Subcutaneous adipose tissue (tissue), 4 donors: Measurements from ENCODE around the gene AADACL3. TPM values are rescaled to one million over a fixed set of nuclear protein-coding genes. Genes with fewer than 3 reads are reported as not detected.

Experiments used
- CTCF ChIP-seq: fragments of 450-650 bp; IDR thresholded peaks from one replicate; pipeline ENCODE4 v1.5.1; 2016; ENCODE audit warnings: low read depth, mild to moderate bottlenecking, control low read depth, antibody characterized with exemption, moderate library complexity
- total RNA-seq, 4 donors: library from RNA; depleted of rRNA; stranded (reverse); fragments of >200 nt; gene quantifications; one replicate each; pipeline ENCODE4 v1.1.0, GENCODE V29; 2016

AADACL3 gene, protein sequence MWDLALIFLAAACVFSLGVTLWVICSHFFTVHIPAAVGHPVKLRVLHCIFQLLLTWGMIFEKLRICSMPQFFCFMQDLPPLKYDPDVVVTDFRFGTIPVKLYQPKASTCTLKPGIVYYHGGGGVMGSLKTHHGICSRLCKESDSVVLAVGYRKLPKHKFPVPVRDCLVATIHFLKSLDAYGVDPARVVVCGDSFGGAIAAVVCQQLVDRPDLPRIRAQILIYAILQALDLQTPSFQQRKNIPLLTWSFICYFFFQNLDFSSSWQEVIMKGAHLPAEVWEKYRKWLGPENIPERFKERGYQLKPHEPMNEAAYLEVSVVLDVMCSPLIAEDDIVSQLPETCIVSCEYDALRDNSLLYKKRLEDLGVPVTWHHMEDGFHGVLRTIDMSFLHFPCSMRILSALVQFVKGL
- under 1 TPM in 2 of 4 donors, not detected in 2; 0.16 to 0.19 TPM for total RNA-seq

DNA sequence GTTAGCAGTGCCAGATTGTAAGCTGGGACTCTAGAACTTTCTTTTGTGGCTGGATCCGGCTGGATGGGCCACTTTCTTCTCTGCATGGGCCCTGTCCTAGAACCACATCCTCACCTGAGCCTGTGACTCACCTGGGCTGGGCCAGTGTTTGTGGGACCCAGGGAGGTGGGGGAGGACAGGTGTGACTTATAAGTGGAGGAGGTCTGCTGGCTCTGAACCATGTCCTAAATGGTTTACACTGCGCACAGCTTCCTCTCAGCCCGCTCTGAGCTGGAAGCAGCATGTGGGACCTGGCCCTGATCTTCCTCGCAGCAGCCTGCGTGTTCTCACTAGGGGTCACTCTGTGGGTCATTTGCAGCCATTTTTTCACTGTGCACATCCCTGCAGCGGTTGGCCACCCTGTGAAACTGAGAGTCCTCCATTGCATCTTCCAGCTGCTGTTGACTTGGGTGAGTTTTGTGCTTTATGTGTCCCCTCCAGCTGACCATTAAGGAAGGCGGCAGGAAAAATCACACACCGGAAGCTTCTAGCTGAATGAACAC, at the start of gene AADACL3:
Gene AADACL3, plus strand, starts transcription at position 215 of the 542 bp plus-strand sequence. Its CDS starts 67 bp downstream, at position 282.
- TF ChIP-seq CTCF, result no peak

- TF ChIP-seq CTCF, result no peak
Observed at GRCh38 chr1:12666141-12666735, 49.7 kb upstream of the AADACL3 start.

- no peak for TF ChIP-seq CTCF
Observed at GRCh38 chr1:12669529-12670068, 46.3 kb upstream of the AADACL3 start.

DNA sequence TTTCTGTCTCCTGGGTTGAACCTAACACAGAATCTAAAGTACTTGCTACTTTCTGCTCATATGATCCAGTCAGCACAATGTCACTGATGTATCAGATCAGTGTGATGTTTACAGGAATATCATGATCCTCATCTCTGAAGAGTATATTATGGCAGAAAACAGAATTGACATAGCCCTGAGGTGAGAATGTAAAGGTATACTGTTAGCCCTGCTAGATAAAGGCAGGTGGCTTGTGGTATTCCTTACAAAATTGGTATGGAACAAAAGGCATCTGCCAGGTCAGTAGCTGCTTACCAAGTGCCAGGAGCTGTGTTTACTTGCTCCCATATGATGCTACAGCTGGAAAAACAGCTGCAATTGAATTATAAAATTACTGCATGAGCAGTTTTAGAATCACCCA, 41.6 kb upstream of the AADACL3 start:
- TF ChIP-seq CTCF, result no peak

- no peak for TF ChIP-seq CTCF
Observed at GRCh38 chr1:12677565-12677964, 38.3 kb upstream of the AADACL3 start.

DNA sequence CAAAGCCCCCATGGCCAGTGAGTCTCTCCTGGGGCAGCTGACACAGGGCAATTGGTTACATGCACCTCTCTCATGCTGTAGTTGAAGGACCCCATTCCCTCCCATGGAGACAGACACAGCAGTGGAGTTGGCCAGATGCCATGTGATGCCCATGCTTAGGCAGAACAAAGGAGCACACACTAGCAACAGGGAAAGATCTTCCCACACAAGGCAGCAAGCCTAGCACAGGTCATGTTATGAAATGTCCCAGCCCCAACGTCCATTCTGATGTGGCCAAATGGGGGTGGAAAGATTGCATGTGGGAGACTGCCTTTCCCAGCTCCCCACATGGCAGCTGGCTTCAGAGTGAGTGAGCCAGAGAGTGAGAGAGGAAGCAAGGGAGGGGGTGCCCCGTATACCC, 37.6 kb upstream of the AADACL3 start:
- TF ChIP-seq CTCF, result no peak

GRCh38 chr1:12678820-12679219, 37.1 kb upstream of the AADACL3 start:
- no peak for TF ChIP-seq CTCF
